B cell (primary cell): Measurements from ENCODE around the gene PCDHGC3. TPM values are rescaled to one million over a fixed set of nuclear protein-coding genes. Genes with fewer than 3 reads are reported as not detected.

Source experiments
- ATAC-seq: fragments of 200-7000 bp; cut with Tn5 transposase; one replicate; pipeline ENCODE4 v1.10.0; 2021; ENCODE audit warnings: low read depth, mild to moderate bottlenecking, moderate number of reproducible peaks, moderate library complexity
- CTCF ChIA-PET: fragments of 350-600 bp; sonication (Branson Sonifier 250); formaldehyde crosslinking; loops from one replicate; lab custom pipeline; 2021; ENCODE audit warnings: antibody characterized with exemption, inconsistent platforms; lab: Charles Lee
- POLR2A ChIA-PET: fragments of 350-600 bp; sonication (Branson Sonifier 250); formaldehyde crosslinking; loops from one replicate; lab custom pipeline; 2021; ENCODE audit warnings: antibody characterized with exemption; lab: Charles Lee
- DNase-seq: peaks from one replicate; pipeline ENCODE4 v3.0.0; 2013
- H2AFZ ChIP-seq: 2 replicates; pipeline ENCODE4 v1.6.1; 2012; ENCODE audit warnings: mild to moderate bottlenecking, low read depth, low read length; ENCODE audit not compliant: insufficient read depth, poor library complexity, severe bottlenecking
- H3K27ac ChIP-seq, 2 donors: 1 replicate in 1 of 2; 2 replicates in 1 of 2; pipeline ENCODE4 v1.5.1; 2012 to 2013; ENCODE audit warnings: low read length in 2 of 2, mild to moderate bottlenecking in 2 of 2, moderate library complexity in 1 of 2
- H3K27me3 ChIP-seq, 4 experiments: fragments of 200-600 bp in 1 of 4; sonication (generic) in 1 of 4; replicated peaks in 1 of 4; 1 replicate in 2 of 4; 2 replicates in 2 of 4; pipeline versions ENCODE4 v1.6.1 to v1.7.0; 2013 to 2016; ENCODE audit warnings: low read length in 3 of 4, mild to moderate bottlenecking in 2 of 4, mixed read lengths in 1 of 4, moderate library complexity in 1 of 4; ENCODE audit not compliant: insufficient read depth in 4 of 4, control insufficient read depth in 3 of 4; ENCODE audit errors: control extremely low read depth in 1 of 4
- H3K36me3 ChIP-seq, 2 experiments: replicated peaks in 1 of 2; 1 replicate in 1 of 2; 2 replicates in 1 of 2; pipeline versions ENCODE4 v1.6.1 to v1.7.1; 2013; ENCODE audit warnings: low read length in 1 of 2; ENCODE audit not compliant: insufficient read depth in 2 of 2, control insufficient read depth in 1 of 2; ENCODE audit errors: control extremely low read depth in 1 of 2, extremely low read depth in 1 of 2
- H3K4me1 ChIP-seq, 2 donors: fragments of 200-600 bp in 1 of 2; sonication (generic) in 1 of 2; 1 replicate in 1 of 2; 2 replicates in 1 of 2; pipeline versions ENCODE4 v1.5.1 to v1.6.1; 2013 to 2017; ENCODE audit warnings: low read length in 2 of 2; ENCODE audit not compliant: control insufficient read depth in 2 of 2, insufficient read depth in 2 of 2
- H3K4me2 ChIP-seq: replicated peaks from 2 replicates; pipeline ENCODE3; 2012; ENCODE audit warnings: mild to moderate bottlenecking, low read depth, low read length; ENCODE audit not compliant: poor library complexity, severe bottlenecking
- H3K4me3 ChIP-seq, 5 experiments: fragments of 200-600 bp in 1 of 5; sonication (generic) in 1 of 5; 1 replicate in 3 of 5; 2 replicates in 2 of 5; pipeline versions ENCODE4 v1.5.1 to v1.7.0; 2011 to 2016; ENCODE audit warnings: low read length in 4 of 5, mild to moderate bottlenecking in 4 of 5, low read depth in 2 of 5, control low read depth in 1 of 5, moderate library complexity in 1 of 5; ENCODE audit not compliant: insufficient read depth in 1 of 5; ENCODE audit errors: control extremely low read depth in 1 of 5, extremely low read depth in 1 of 5
- H3K79me2 ChIP-seq: fragments of 200-600 bp; sonication (generic); one replicate; pipeline ENCODE4 v1.6.0; 2016; ENCODE audit warnings: low read length; ENCODE audit not compliant: control insufficient read depth, insufficient read depth
- H3K9ac ChIP-seq: fragments of 200-600 bp; sonication (generic); 2 replicates; pipeline ENCODE4 v1.6.1; 2017; ENCODE audit warnings: mild to moderate bottlenecking, low read length, moderate library complexity
- H3K9me3 ChIP-seq, 3 donors: one replicate each; pipeline versions ENCODE4 v1.6.1 to v1.7.1; 2013; ENCODE audit warnings: low read length in 2 of 3; ENCODE audit not compliant: control insufficient read depth in 2 of 3, insufficient read depth in 1 of 3; ENCODE audit errors: control extremely low read depth in 1 of 3
- H4K20me1 ChIP-seq: 2 replicates; pipeline ENCODE4 v1.6.0; 2012; ENCODE audit warnings: mild to moderate bottlenecking, low read length; ENCODE audit not compliant: insufficient read depth, control insufficient read depth, poor library complexity, severe bottlenecking
- H3K27ac Mint-ChIP-seq: one replicate; pipeline ENCODE4 v1.8.0; 2021; ENCODE audit warnings: mixed read lengths
- H3K27me3 Mint-ChIP-seq: one replicate; pipeline ENCODE4 v1.8.0; 2021; ENCODE audit warnings: mixed read lengths
- H3K4me1 Mint-ChIP-seq: one replicate; pipeline ENCODE4 v1.8.0; 2021; ENCODE audit warnings: mixed read lengths
- H3K4me3 Mint-ChIP-seq: one replicate; pipeline ENCODE4 v1.8.0; 2021; ENCODE audit warnings: mixed read lengths
- H3K9me3 Mint-ChIP-seq: one replicate; pipeline ENCODE4 v1.8.0; 2022; ENCODE audit warnings: mixed read lengths; ENCODE audit not compliant: insufficient read depth
- CTCF ChIP-seq: fragments of 200-600 bp; IDR thresholded peaks from one replicate; pipeline ENCODE4 v1.8.0; 2022; ENCODE audit warnings: antibody characterized with exemption, mild to moderate bottlenecking
- EZH2 ChIP-seq: IDR thresholded peaks from 2 replicates; pipeline ENCODE4 v1.6.1; 2012; ENCODE audit warnings: borderline replicate concordance, low read depth, mild to moderate bottlenecking, moderate library complexity, low read length; ENCODE audit not compliant: insufficient read depth, poor library complexity, severe bottlenecking
- WGBS: methylation state at CpG from one replicate; pipeline ENCODE4 v1.1.5; 2013; ENCODE audit warnings: missing lambda C conversion rate; ENCODE audit not compliant: insufficient coverage; 5-methylcytosine and 5-hydroxymethylcytosine counted together
- intact Hi-C: fragments of 100-400 bp; cut with micrococcal nuclease; formaldehyde crosslinking; loops from one replicate; pipeline ENCODE4 v1.10.0; 2022
- polyA plus RNA-seq: library from polyadenylated mRNA; depleted of rRNA; stranded (reverse); fragments of >200 nt; gene quantifications from 2 replicates; pipeline ENCODE4 v1.2.3, GENCODE V29; 2012
- total RNA-seq, 2 donors: library from RNA; stranded (reverse); fragments of 120-200 nt in 1 of 2; gene quantifications; 1 replicate in 1 of 2; 2 replicates in 1 of 2; pipeline versions ENCODE4 v1.2.3 to v1.2.4, GENCODE V29; 2013 to 2022

The PCDHGC3 gene
- total and polyA plus RNA-seq, 2 donors (not counting 1 experiment from before 2014, with no cell fraction given), result 0.88 to 2.0 TPM

- no peaks in the 10 kb centered on the region for H3K36me3 ChIP-seq
- H3K4me3 ChIP-seq, result peak within 1 kb of the TSS in 4 of 5 experiments; percentile 30 to 35 (median 32)
- Mint-ChIP-seq H3K27me3 (peaks cover 46% of the 10 kb centered on the region), H3K4me1 (peaks cover 7% of the 10 kb centered on the region), H3K9me3 (peaks cover 3% of the 10 kb centered on the region), H3K4me3 (peak within 1 kb of the TSS; percentile 86), H3K27ac (peak within 1 kb of the TSS; percentile 29)
- H3K27me3 ChIP-seq, result peaks cover 0 to 57% (median 30%) of the 10 kb centered on the region in 4 experiments
- TF ChIP-seq EZH2 (no peak), CTCF (peak; percentile 68)
- no peaks in the 10 kb centered on the region for H3K79me2 ChIP-seq
- WGBS, result 15% methylated on average over 29 of the region's 33 CpGs
- no peak within 1 kb of the TSS for H3K27ac ChIP-seq
- DNase-seq (peak; percentile 65), ATAC-seq (peak; percentile 82)
- H2AFZ ChIP-seq, result peak within 1 kb of the TSS; percentile 49
- no peaks in the 10 kb centered on the region for H4K20me1 ChIP-seq
- intact Hi-C loops, result loop anchor here (1.0 to 2.0 kb wide), 2 partner anchors 94 to 188 kb away; partner anchors contain the start of gene DIAPH1
- ChIA-PET POLR2A (interaction anchor here (0.5 to 1.6 kb wide), 2 partner anchors 116 to 133 kb away, joined by 3 to 7 read pairs; no protein-coding TSS in a partner anchor), CTCF (interaction anchor here (0.7 to 4.4 kb wide), 34 partner anchors 9 to 677 kb away, joined by 3 to 68 read pairs (median 4); partner anchors contain the start of genes PCDHGA10, PCDHGA11, PCDHGA9 and PCDHGB3)
- peak within 1 kb of the TSS; percentile 38 for H3K4me2 ChIP-seq
- H3K9me3 ChIP-seq, result peaks cover 0 to 57% (median 26%) of the 10 kb centered on the region in 3 donors
- peak within 1 kb of the TSS; percentile 34 for H3K9ac ChIP-seq
- peaks cover 15 to 17% of the 10 kb centered on the region in 2 donors for H3K4me1 ChIP-seq
Observed at GRCh38 chr5:141430332-141431113, 45.2 kb upstream of the PCDHGC3 start, which contains the start of gene PCDHGA12. Gene PCDHGA12 (plus strand): TSS chr5:141430507. CDS start chr5:141430760, 253 bp downstream.
